Motor neuron (in vitro differentiated cells): Measurements from ENCODE around the gene CNTD1. TPM values are rescaled to one million over a fixed set of nuclear protein-coding genes. Genes with fewer than 3 reads are reported as not detected.

Experiments
- ATAC-seq, 8 experiments: fragments of 200-7000 bp; cut with Tn5 transposase; replicated peaks in 6 of 8; 2 replicates each; pipeline ENCODE4 v1.8.0; 2021; ENCODE audit warnings: mild to moderate bottlenecking in 8 of 8, moderate library complexity in 8 of 8
- H3K27ac ChIP-seq, 2 donors: fragments of 250-450 bp; sonication (Bioruptor Pico); 2 replicates each; pipeline ENCODE4 v1.9.0; 2021; ENCODE audit warnings: antibody characterized with exemption in 2 of 2, mild to moderate bottlenecking in 2 of 2, moderate library complexity in 1 of 2
- H3K4me1 ChIP-seq, 2 donors: fragments of 250-450 bp; sonication (Bioruptor Pico); replicated peaks in 1 of 2; 2 replicates each; pipeline ENCODE4 v1.6.1; 2021; ENCODE audit warnings: antibody characterized with exemption in 2 of 2, mild to moderate bottlenecking in 2 of 2, moderate library complexity in 1 of 2
- H3K4me3 ChIP-seq, 5 donors: fragments of 250-450 bp; sonication (Bioruptor Pico); 2 replicates each; pipeline ENCODE4 v1.9.0; 2021; ENCODE audit warnings: antibody characterized with exemption in 5 of 5, mild to moderate bottlenecking in 5 of 5, moderate library complexity in 4 of 5
- WGBS, 10 experiments: fragments of 450-650 bp; shearing (Covaris generic); methylation state at CpG; one replicate each; pipeline ENCODE4 v1.0.0; 2022; 5-methylcytosine and 5-hydroxymethylcytosine counted together
- in situ Hi-C, 9 experiments: fragments of 400-800 bp; cut with MboI; loops; one replicate each; pipeline ENCODE4 v1.15.0; 2021; ENCODE audit warnings: low sequenced_read_pairs in 9 of 9, low pct_unique_long_range_greater_than_20kb in 2 of 9; ENCODE audit not compliant: unreplicated experiment in 9 of 9
- total RNA-seq, 8 experiments: library from RNA; unstranded; fragments of 300-600 nt; gene quantifications; 2 replicates each; pipeline versions ENCODE4 v1.2.3 to v1.2.4, GENCODE V29; 2022

The CNTD1 gene
- total RNA-seq, 8 experiments from 2014 or later = 0.58 to 3.8 (median 0.81) TPM

GRCh38 chr17:42830971-42831370 is 32.3 kb downstream of the CNTD1 start:
- Histone ChIP-seq H3K4me3 (no peak overlapping the region), H3K4me1 (peaks cover 8 to 13% of the 10 kb centered on the region in 2 donors), H3K27ac (no peak overlapping the region)
- no peak for ATAC-seq
- in situ Hi-C loops = loop anchor here in 3 of 9 experiments (25.0 kb wide), 1 partner anchor 106 kb away; no protein-coding TSS in a partner anchor

GRCh38 chr17:42832213-42832933 is 33.7 kb downstream of the CNTD1 start:
- Histone ChIP-seq H3K27ac (peak overlapping the region; percentile 84 to 87), H3K4me3 (peak overlapping the region; percentile 52 to 94 (median 78)), H3K4me1 (peaks cover 8 to 13% of the 10 kb centered on the region in 2 donors)
- WGBS, 10 experiments = 24 to 100% (median 57%) methylated on average over 2 to 8 of the region's 9 CpGs
- ATAC-seq = peak; percentile 7 to 52 (median 22)
- in situ Hi-C loops = loop anchor here in 3 of 9 experiments (25.0 kb wide), 1 partner anchor 105 kb away; no protein-coding TSS in a partner anchor

- in situ Hi-C loops = loop anchor here in 3 of 9 experiments (25.0 kb wide), 1 partner anchor 104 kb away; no protein-coding TSS in a partner anchor
- peak; percentile 89 to 97 (median 95) for ATAC-seq
- Histone ChIP-seq H3K27ac (peak within 1 kb of the TSS; percentile 84 to 87), H3K4me1 (peaks cover 8 to 13% of the 10 kb centered on the region in 2 donors), H3K4me3 (peak within 1 kb of the TSS; percentile 52 to 94 (median 78))
- WGBS, 10 experiments = 0% methylated on average over 2 to 27 of the region's 71 CpGs; no CpG with 5 or more reads in 1 of the 10 experiments
Measured at GRCh38 chr17:42832934-42833766, 34.5 kb downstream of the CNTD1 start, which contains the start of gene PSME3. Gene PSME3, plus strand, starts transcription at chr17:42833397. Its CDS starts 235 bp downstream, at chr17:42833632.

- Histone ChIP-seq H3K4me1 (peaks cover 8 to 13% of the 10 kb centered on the region in 2 donors), H3K4me3 (peak overlapping the region; percentile 52 to 94 (median 78)), H3K27ac (peak overlapping the region; percentile 84 to 87)
- WGBS, 10 experiments = 3 to 100% (median 26%) methylated on average over 1 to 11 of the region's 18 CpGs; no CpG with 5 or more reads in 1 of the 10 experiments
- in situ Hi-C loops = loop anchor here in 3 of 9 experiments (25.0 kb wide), 1 partner anchor 103 kb away; no protein-coding TSS in a partner anchor
- peak in 3 of 8 experiments; percentile 6 to 35 (median 9) for ATAC-seq
Measured at GRCh38 chr17:42833767-42834422, 35.2 kb downstream of the CNTD1 start.

GRCh38 chr17:42835732-42836131 is 37.1 kb downstream of the CNTD1 start:
- Histone ChIP-seq H3K27ac (no peak overlapping the region), H3K4me1 (peaks cover 8 to 13% of the 10 kb centered on the region in 2 donors), H3K4me3 (no peak overlapping the region)
- in situ Hi-C loops = loop anchor here in 3 of 9 experiments (25.0 kb wide), 1 partner anchor 102 kb away; no protein-coding TSS in a partner anchor
- 80 to 100% (median 100%) methylated on average over 1 to 6 of the region's 6 CpGs; no CpG with 5 or more reads in 2 of the 10 experiments for WGBS, 10 experiments
- no peak for ATAC-seq

GRCh38 chr17:42841975-42842685 is 43.5 kb downstream of the CNTD1 start:
- peak in 3 of 8 experiments; percentile 63 to 90 (median 74) for ATAC-seq
- H3K4me3 ChIP-seq = no peak overlapping the region
- no peaks in the 10 kb centered on the region for H3K4me1 ChIP-seq
- WGBS, 10 experiments = 0 to 88% (median 63%) methylated on average over 2 to 9 of the region's 11 CpGs
- in situ Hi-C loops = loop anchor here in 4 of 9 experiments (10.0 to 25.0 kb wide), 2 partner anchors 93 to 95 kb away; no protein-coding TSS in a partner anchor
- no peak overlapping the region for H3K27ac ChIP-seq

- ATAC-seq = peak; percentile 6 to 87 (median 70)
- H3K27ac ChIP-seq = no peak overlapping the region
- no peak overlapping the region for H3K4me3 ChIP-seq
- WGBS, 10 experiments = 7 to 100% (median 34%) methylated on average over 1 to 6 of the region's 6 CpGs
- in situ Hi-C loops = loop anchor here in 4 of 9 experiments (10.0 to 25.0 kb wide), 2 partner anchors 91 to 94 kb away; no protein-coding TSS in a partner anchor
- no peaks in the 10 kb centered on the region for H3K4me1 ChIP-seq
Measured at GRCh38 chr17:42843358-42843934, 44.8 kb downstream of the CNTD1 start.

- Histone ChIP-seq H3K4me3 (no peak within 1 kb of the TSS), H3K27ac (no peak within 1 kb of the TSS), H3K4me1 (no peaks in the 10 kb centered on the region)
- in situ Hi-C loops = loop anchor here in 4 of 9 experiments (10.0 to 25.0 kb wide), 2 partner anchors 91 to 93 kb away; no protein-coding TSS in a partner anchor
- peak in 2 of 8 experiments; percentile 14 to 28 for ATAC-seq
- 5 to 100% (median 92%) methylated on average over 1 to 3 of the region's 4 CpGs; no CpG with 5 or more reads in 5 of the 10 experiments for WGBS, 10 experiments
Measured at GRCh38 chr17:42844271-42844670, 45.6 kb downstream of the CNTD1 start, which contains the start of gene AOC2. Gene AOC2, plus strand, starts transcription at chr17:42844580. Its CDS starts 47 bp downstream, at chr17:42844627.

- ATAC-seq = peak in 2 of 8 experiments; percentile 10 to 17
- in situ Hi-C loops = loop anchor here in 4 of 9 experiments (10.0 to 25.0 kb wide), 2 partner anchors 90 to 92 kb away; no protein-coding TSS in a partner anchor
- H3K27ac ChIP-seq = no peak overlapping the region
- no peaks in the 10 kb centered on the region for H3K4me1 ChIP-seq
- 68 to 100% (median 85%) methylated on average over 1 to 6 of the region's 24 CpGs; no CpG with 5 or more reads in 4 of the 10 experiments for WGBS, 10 experiments
- no peak overlapping the region for H3K4me3 ChIP-seq
Measured at GRCh38 chr17:42844761-42845555, 46.3 kb downstream of the CNTD1 start.

GRCh38 chr17:42845556-42845917 is 46.9 kb downstream of the CNTD1 start:
- no peak for ATAC-seq
- no peaks in the 10 kb centered on the region for H3K4me1 ChIP-seq
- no peak overlapping the region for H3K27ac ChIP-seq
- H3K4me3 ChIP-seq = no peak overlapping the region
- WGBS, 10 experiments = 87 to 94% (median 91%) methylated on average over 3 to 11 of the region's 12 CpGs; no CpG with 5 or more reads in 6 of the 10 experiments
- in situ Hi-C loops = loop anchor here in 4 of 9 experiments (10.0 to 25.0 kb wide), 2 partner anchors 89 to 92 kb away; no protein-coding TSS in a partner anchor
